HG02885 (cell line): ENCODE results near the gene RPUSD3.
"Not testable (repeated sequence)": the region's sequence is repeated elsewhere in the genome, so short reads cannot be mapped to it uniquely, and the experiment has no call there.

Source experiments
- ATAC-seq: cut with Tn5 transposase; IDR thresholded peaks from one replicate; pipeline ENCODE4 v1.9.1; 2021; ENCODE audit warnings: mild to moderate bottlenecking; ENCODE audit not compliant: unreplicated experiment, poor library complexity

The RPUSD3 gene

GRCh38 chr3:9867106-9867505 is 23.3 kb upstream of the RPUSD3 start:
- ATAC-seq: no peak

DNA sequence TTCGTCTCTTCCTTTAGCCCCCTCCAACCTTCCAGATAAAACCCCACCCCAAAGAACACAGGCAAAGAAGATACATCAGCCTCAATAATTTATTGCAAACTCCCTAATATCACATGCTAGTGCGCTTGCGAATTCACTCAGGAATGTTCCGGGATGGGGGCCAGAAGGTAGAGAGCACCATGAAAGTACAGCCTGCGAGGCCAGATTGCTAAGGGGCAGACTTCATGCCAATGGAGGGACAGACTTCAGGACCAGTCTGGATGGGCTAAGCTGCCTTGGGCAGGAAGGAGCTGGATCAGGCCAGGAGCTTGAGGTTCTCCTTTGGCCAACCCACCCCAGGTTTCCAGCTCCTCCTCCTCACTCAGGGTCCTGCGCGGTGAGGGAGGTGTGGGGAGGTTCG is 22.8 kb upstream of the RPUSD3 start:
- ATAC-seq: no peak

DNA sequence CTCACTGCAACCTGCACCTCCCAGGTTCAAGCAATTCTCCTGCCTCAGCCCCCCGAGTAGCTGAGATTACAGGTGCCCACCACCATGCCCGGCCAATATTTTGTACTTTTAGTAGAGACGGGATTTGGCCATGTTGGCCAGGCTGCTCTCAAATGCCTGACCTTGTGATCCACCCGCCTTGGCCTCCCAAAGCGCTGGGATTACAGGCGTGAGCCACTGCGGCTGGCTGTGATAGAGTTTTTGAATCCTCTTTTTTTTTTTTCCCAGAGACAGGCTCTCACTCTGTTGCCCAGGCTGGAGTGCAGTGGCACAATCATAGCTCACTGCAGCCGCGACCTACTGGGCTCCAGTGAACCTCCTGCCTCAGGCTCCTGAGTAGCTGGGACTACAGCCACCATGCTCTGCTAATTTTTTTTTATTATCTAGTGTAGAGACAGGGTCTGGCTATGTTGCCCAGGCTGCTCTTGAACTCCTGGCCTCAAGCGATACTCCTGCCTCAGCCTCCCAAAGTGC is 21.4 kb upstream of the RPUSD3 start:
- ATAC-seq: not testable (repeated sequence)

DNA sequence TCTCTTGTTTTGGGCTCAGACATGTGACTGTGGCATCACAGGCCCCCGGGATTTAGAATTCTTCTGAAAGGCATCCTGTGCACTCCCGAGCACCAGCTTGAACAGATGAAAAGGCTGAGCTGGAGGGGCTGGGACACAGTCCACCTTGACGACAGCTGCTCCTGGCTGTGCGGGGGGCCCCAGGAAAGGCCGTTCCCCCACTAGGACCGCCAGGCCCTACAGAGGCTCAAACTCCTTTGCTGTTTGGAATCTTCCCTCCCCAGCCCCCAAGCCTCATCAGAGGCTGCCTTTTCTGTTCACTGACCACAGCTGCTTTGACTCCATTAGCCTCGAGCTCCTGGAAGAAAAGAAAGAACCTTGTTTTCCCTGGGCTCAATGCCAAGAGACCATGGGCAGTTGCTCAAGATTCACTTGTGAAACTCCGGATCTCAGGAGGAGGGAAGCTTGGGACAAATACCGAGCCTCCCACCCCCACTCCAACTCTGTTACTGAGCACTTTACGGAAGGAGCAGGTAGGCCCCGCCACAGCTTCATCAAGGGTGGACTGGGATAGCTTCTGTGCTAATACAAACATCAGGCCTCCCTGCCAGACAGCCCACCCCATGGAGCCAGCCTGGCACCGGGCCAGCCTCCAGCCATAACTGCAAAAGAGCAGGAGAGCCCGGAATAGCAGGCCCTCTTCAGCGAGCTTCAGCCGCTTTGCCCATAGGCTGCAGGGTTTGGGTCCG is 20.6 kb upstream of the RPUSD3 start:
- no peak for ATAC-seq

- no peak for ATAC-seq
Observed at GRCh38 chr3:9863058-9863772, 19.4 kb upstream of the RPUSD3 start.

- no peak for ATAC-seq
Observed at GRCh38 chr3:9862391-9863057, 18.7 kb upstream of the RPUSD3 start.

DNA sequence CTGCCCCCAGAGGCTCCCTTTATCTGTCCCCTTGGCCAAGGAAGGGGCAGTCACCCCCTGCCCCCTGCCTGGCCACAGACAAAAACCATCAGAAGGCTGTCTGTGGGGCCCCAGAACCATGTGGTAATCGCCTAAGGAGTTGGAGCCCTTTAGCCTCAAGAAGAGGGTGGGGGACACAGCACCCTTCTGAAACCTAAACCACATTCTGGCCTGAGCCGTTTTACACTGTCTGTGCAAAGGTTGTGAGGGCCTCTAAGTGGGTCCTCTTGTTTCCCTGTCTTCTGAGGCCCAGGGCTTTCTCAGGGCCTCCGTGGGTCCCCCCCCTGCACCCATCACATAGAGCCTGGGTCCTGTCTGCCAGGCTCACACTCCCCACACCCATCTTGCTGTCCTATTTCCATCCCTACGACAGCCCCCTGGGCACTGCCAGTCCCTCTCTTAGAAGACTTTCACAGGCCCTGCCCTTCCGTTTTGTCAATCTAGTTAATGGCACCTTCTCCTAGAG is 17.9 kb upstream of the RPUSD3 start:
- ATAC-seq: no peak

DNA sequence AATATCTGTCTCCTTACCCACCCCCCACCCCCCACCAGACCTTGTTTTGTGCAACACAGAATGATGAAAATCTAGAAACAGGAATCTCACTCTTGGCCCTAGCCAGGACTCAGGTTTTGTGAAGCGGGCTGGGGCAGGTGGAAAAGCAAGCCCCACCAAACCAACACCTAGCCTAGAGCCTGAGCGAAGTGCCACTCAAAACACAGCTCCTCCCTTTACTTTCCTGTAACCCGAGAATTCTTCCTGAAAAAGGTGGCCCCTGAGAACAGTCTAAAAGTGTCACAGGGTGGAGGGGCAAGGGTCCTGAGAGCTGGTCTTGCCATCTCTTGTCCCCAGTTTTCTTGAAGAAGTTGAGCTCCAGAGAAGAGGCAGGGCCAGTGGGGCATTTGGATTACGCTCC is 17.4 kb upstream of the RPUSD3 start:
- no peak for ATAC-seq

DNA sequence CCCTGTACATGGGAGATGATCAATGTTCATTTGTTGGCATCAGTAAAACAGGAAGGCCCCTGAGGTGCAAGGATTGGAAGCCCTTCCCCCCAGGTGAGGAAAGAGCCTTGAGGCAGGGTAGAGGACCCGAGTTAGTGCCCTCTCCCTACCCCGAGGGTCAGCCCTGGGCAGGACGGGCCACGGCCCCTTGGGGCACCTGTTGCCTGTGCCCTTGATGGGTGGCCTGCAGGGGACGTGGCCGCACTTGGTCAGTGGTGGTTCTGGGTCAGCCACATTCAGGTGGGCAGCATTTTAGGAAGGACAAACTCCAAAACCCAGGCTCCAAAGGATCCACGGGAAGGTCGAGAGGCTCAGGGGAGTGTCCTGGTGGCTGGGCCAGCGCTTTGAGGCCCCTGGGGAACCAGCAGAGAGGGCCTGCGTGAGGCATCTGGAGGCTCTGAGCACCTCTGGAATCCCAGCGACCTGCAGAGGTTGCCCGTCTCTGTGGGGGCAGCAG is 15.8 kb upstream of the RPUSD3 start:
- no peak for ATAC-seq

- no peak for ATAC-seq
Observed at GRCh38 chr3:9855594-9855993, 11.8 kb upstream of the RPUSD3 start.

DNA sequence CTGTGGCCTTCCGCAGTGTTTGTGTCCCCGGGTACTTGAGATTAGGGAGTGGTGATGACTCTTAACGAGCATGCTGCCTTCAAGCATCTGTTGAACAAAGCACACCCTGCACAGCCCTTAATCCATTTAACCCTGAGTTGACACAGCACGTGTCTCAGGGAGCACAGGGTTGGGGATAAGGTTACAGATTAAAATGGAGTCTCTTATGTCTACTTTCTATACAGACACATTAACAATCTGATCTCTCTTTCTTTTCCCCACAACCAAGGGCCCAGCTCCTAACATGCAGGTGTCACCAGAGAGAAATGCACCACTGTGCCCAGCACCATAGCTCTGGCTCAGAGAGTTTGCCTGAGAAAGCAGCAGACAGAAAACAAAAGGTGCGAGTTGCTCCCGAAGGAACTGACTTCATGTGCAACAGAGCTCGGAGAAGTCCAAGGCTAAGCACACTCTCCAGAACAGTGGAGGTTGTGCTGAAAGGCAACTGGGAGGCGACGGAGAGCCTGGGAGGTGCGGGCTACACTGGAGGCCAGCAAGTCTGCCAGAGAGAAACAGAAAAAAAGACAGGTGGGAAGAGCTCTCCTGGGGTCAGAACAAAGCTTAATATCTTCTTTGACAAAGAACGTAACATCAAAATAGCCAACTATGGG is 10.6 kb upstream of the RPUSD3 start:
- not testable (repeated sequence) for ATAC-seq

- no peak for ATAC-seq
Observed at GRCh38 chr3:9852528-9852927, 8.7 kb upstream of the RPUSD3 start.

DNA sequence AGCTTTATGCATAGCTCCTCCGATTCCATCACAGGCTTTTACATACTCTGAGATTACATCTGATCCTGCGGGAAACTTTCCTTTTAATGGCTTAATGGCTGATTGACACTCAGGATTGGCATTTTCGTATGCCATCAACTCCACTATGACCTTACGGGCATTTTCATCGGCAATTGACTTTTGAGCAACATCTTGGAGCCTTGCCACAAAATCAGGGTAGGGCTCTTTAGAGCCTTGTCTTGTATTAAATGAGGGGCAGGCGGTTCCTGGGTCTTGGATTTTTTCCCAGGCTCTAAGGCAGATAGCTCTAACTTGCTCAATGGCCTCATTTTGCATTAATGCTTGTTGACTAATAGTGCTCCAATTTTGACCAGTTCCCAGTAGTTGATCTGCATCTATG is 8.1 kb upstream of the RPUSD3 start:
- not testable (repeated sequence) for ATAC-seq

- ATAC-seq: not testable (repeated sequence)
Observed at GRCh38 chr3:9851383-9851782, 7.6 kb upstream of the RPUSD3 start.

- not testable (repeated sequence) for ATAC-seq
Observed at GRCh38 chr3:9848860-9849259, 5.1 kb upstream of the RPUSD3 start.

DNA sequence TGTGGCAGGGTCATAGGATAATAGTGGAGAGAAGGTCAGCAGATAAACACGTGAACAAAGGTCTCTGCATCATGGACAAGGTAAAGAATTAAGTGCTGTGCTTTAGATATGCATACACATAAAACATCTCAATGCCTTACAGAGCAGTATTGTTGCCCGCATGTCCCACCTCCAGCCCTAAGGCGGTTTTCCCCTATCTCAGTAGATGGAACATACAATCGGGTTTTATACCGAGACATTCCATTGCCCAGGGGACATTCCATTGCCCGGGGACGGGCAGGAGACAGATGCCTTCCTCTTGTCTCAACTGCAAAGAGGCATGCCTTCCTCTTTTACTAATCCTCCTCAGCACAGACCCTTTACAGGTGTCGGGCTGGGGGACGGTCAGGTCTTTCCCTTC is 4.1 kb upstream of the RPUSD3 start:
- not testable (repeated sequence) for ATAC-seq

GRCh38 chr3:9846931-9847488 is 3.2 kb upstream of the RPUSD3 start:
- ATAC-seq: no peak

DNA sequence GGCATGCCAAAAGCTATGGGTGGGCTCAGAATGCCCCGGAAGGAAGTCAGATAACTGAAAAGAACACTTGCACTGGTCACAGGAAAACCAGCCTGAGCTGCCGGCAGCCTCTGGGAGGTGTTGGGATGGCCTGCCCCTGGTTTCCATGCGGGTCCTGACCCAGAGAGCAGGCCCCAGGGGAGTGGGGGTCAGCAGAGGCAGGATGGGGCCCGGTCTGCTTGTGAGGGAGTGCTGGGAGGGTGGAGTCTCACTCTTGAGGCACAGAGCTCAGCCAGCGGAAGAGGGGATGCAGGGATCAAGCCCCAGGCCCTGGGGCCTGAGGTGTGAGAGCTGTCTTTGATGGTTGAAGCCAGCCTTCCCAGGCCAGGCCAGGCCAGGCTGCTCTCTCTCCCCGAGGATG is 2.4 kb upstream of the RPUSD3 start:
- no peak for ATAC-seq

DNA sequence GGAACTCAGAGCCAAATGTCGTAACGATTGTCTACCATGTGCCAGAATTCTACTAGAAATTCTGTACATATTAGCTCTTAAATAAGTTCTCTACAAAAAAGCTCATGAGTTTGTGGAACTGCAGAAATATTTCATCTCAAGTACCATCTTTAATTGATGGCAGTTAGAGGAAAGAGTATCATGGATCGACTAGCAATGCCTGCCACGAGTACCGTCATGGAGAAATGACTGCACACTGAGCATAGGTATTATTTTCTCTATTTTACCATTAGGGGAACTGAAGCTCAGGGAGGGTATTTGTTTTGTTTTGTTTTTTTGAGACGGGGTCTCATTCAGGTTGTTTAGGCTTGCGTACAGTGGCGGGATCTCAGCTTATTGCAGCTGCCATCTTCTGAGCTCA is 2.8 kb downstream of the RPUSD3 start:
- ATAC-seq: no peak

DNA sequence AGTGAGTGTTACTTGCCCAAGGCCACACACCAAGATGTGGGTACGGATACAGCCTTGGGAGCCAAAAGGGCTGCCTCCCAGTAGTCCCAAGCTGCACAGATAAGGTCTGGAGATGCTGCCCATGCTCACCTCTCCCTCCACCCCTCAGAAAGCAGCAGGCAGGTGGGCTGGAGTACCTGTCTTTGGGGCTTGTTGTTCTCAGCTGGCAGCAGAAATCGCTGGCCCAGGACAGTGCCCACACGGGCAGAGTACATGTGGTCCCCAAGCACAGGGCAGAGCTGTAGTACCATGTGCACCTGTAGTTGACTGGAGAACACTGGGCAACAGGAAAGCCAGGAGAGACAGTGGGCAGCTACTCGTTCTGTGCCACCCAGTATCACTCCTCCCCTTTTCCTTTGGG is 5.0 kb downstream of the RPUSD3 start:
- ATAC-seq: no peak
